B cell (primary cell): ENCODE results near the gene RBBP8NL.

ENCODE experiments used
- EZH2 ChIP-seq: IDR thresholded peaks from 2 replicates; pipeline ENCODE4 v1.6.1; 2012; ENCODE audit warnings: borderline replicate concordance, low read depth, mild to moderate bottlenecking, moderate library complexity, low read length; ENCODE audit not compliant: insufficient read depth, poor library complexity, severe bottlenecking
- TF ChIP-seq, protein P1 (sequence below): fragments of 200-600 bp; IDR thresholded peaks from one replicate; pipeline ENCODE4 v1.8.0; 2022; ENCODE audit warnings: antibody characterized with exemption, mild to moderate bottlenecking

GRCh38 chr20:62366370-62367135, 60.8 kb downstream of the RBBP8NL start:
- TF ChIP-seq, protein P1, sequence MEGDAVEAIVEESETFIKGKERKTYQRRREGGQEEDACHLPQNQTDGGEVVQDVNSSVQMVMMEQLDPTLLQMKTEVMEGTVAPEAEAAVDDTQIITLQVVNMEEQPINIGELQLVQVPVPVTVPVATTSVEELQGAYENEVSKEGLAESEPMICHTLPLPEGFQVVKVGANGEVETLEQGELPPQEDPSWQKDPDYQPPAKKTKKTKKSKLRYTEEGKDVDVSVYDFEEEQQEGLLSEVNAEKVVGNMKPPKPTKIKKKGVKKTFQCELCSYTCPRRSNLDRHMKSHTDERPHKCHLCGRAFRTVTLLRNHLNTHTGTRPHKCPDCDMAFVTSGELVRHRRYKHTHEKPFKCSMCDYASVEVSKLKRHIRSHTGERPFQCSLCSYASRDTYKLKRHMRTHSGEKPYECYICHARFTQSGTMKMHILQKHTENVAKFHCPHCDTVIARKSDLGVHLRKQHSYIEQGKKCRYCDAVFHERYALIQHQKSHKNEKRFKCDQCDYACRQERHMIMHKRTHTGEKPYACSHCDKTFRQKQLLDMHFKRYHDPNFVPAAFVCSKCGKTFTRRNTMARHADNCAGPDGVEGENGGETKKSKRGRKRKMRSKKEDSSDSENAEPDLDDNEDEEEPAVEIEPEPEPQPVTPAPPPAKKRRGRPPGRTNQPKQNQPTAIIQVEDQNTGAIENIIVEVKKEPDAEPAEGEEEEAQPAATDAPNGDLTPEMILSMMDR = no peak
- TF ChIP-seq EZH2 = no peak
